GM12874 (cell line): Measurements from ENCODE around the gene RP2.

Experiments
- TF ChIP-seq, protein P1 (sequence below): IDR thresholded peaks from 2 replicates; pipeline ENCODE4 v1.5.1; 2011; ENCODE audit warnings: low read depth, mild to moderate bottlenecking, control low read depth, low read length, moderate library complexity; ENCODE audit not compliant: insufficient read depth

RP2 gene

DNA sequence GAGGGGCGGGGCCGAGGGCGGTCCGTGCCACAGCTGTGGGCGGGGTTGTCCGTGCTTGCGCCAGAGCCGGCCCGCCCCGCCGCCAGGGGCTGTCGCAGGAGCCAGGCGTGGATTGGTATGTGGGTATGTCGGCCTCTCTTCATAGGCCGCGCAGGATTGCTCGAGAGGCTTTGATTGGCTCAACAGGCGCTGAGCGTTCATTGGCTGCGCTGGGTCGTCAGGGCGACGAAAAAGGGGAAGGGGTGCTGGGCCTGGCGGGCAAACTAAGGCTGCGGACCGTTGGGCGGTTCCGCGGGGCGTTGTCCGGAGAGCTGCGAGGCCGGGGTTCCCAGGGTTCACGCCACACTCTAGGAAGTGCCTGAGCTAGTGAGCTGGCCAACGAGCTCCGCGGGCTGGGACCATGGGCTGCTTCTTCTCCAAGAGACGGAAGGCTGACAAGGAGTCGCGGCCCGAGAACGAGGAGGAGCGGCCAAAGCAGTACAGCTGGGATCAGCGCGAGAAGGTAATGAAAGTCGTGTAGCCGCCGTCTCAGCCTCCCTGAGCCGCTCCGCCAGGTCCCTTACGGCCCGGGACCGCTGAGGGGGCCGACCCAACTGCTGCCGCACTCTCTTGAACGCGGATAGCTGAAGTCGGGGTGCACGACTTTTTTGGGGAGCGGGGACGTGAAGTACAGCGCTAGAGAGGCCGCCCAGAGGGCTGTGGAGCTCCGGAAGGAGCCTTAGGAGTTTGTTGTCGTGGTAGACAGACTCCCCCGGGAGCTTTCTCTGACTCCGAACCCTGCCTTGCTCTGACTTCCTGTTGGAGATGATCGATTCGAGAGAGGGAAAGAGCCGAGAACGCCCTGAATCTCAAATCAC is at the start of gene RP2:
Gene RP2 (plus strand): TSS at position 343 of the 857 bp plus-strand sequence. CDS start 58 bp downstream, at position 401.
- TF ChIP-seq, protein P1, sequence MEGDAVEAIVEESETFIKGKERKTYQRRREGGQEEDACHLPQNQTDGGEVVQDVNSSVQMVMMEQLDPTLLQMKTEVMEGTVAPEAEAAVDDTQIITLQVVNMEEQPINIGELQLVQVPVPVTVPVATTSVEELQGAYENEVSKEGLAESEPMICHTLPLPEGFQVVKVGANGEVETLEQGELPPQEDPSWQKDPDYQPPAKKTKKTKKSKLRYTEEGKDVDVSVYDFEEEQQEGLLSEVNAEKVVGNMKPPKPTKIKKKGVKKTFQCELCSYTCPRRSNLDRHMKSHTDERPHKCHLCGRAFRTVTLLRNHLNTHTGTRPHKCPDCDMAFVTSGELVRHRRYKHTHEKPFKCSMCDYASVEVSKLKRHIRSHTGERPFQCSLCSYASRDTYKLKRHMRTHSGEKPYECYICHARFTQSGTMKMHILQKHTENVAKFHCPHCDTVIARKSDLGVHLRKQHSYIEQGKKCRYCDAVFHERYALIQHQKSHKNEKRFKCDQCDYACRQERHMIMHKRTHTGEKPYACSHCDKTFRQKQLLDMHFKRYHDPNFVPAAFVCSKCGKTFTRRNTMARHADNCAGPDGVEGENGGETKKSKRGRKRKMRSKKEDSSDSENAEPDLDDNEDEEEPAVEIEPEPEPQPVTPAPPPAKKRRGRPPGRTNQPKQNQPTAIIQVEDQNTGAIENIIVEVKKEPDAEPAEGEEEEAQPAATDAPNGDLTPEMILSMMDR = no peak

DNA sequence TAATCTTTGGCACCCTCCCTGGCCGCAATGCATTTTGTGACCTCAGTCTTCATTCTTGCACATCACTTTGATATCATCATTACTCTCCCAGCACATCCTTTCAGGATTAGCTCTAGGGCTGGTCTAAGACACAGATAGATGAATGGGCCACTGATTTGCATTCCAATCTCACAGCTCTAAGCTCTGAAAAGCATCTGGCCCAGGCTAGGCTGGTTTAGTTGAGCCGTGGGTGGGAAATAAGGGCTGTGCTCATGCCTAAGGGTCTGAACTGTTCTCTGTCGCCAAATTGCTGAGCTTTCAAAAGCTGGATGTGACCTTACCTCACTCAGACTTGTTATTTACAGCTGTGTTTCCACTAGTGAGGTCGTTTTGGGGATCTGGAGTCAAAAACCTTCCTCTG is 47.9 kb upstream of the RP2 start:
- TF ChIP-seq, protein P1 = no peak

DNA sequence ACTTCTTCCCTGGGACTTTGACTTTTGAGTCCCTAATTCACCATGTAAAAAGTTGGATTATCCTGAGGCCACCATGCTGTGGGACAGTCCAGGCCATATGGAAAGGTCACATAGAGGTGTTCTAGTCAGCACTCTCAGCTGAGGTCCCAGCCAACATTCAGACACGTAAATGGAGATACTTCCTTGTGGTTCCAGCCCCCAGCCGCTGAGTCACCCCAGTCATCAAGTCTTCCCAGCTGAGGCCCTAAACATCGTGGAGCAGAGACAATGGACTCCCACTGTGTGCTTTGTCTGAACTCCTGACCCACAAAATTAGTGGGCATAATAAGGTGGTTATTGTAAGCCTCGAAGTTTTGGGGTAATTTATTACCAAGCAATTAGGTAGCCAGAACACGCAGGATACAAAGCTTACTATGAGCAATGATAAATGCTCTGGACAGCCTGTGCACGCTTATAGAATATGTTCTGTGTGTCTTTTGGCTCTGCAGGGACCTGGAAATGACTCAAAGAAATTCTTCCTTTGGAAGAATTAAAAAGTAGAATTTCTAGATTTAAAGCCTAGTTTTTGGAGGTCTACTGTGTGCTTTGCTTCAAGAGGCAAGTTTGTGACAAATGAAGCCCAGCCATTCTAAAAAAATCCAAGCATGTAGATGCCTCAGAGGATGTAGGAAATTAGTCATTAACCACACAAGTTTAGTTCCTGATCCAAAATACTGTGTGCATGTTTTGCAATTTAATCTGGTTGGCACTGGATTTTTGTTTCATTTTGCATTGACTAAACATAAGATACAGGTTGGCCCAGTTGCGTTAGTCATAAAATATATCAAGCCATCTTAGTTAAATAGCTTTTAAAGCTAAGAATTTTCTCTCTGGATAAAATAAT is 44.7 kb upstream of the RP2 start:
- TF ChIP-seq, protein P1 = no peak

DNA sequence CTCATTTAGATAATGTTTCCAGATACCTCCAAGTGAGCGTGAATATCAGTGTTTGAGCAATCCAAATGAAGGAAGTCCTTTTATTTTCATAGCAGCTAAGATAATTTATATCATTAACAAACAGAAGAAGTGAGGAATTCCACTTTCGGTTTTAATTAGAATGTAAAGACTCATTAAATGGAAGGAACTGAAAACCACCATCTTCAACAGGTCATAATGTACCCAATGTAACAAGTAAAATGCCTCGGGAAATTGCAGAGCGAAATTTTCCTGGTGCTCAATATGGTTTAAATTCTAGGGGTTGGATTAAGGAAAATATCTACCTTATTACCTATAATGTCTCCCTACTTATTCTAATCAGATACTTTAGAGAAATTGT is 44.0 kb upstream of the RP2 start:
- TF ChIP-seq, protein P1 = no peak

DNA sequence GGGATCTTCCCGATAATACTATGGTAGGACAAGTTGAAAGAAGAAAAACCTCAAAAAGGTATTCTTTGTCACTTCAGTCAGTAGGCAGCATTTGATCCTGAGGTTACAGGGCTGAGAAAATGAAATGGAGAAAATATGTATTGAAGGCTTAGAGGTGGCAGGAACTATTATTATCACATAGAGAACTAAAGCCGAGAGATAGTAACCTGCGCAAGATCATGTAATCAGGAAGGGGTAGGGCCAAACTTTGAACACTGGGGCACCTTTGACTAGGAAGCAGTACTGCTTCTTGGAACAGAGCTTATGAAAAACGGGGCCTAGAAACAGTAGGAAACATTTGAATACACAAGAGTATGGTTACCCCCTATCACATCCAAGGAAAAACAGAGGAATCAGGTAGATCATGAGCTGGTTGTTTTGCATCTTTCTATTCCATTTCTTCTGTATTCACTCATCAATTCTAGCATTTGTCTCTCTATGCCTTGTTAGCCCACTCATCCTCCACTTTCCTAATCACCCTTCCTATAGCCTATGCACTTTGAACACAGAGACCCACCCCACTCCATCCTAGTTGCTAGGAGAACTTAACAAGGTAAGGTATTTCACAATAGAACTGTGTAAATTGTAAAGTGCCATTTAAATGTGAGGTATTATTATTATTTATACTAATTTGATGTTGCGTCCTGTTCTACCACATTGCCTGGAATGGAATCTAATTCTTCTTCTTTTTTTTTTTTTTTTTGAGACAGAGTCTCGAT is 43.3 kb upstream of the RP2 start:
- TF ChIP-seq, protein P1 = no peak

DNA sequence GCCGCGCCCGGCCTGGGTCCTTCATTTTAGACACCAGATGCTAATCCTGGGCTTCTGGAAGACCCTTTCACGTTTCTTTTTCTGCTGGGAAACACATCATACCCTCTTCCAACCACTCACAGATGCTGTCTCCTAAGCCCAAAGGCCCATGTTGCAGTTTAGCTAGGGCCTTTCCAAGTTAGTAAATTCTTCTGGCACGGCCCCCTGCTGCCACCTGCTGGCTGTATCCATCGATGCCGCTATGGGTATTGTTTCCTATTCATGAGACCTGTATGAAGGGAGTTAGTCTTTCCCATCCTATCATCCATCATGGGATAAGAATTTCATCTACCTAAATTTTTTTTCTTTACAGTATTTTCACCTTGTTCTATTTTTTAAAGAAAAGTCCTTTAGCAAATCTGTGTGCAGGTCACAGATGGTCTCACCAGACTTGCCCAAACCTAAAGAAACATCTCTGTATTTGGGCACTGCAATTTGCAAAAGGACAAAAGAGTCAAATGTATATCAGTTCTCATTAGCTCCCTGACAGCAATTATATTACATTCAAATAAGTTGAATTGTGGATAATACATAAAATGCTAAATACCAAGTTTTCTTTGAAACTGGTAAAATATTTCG is 40.2 kb upstream of the RP2 start:
- TF ChIP-seq, protein P1 = peak; percentile 63; the same call in 1 of the 2 replicates
